Jurkat, Clone E6-1 (cell line): ENCODE measurements around the gene MPL.

Experiments
- DNase-seq: peaks from one replicate; pipeline ENCODE4 v3.0.0-alpha.2; 2011; ENCODE audit warnings: low read depth, low spot score
- H3K4me3 ChIP-seq: 2 replicates; pipeline ENCODE4 v1.5.1; 2011; ENCODE audit warnings: mild to moderate bottlenecking, low read length, control low read depth, moderate library complexity

MPL gene

DNA sequence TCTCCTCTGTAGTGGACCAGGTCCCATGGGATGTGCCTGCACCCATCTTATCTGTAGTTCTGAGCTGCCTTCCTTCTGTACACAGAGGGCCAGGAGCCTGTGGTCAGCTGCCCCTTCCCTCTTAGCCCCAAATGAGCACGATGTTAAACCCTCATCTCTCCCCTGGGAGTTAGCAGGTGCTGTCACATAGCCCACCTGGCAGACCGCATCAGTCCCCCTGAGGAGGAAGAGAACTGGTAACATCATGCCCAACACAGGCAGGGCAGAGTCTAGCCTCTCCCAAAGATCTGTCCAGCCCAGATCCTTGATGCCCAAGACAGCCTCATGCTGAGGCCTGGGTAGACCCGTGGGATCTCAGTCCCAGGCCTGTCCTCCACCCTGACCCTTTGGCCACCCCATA lies 32.2 kb upstream of the MPL start:
- no peak overlapping the region for H3K4me3 ChIP-seq
- DNase-seq, result no peak

DNA sequence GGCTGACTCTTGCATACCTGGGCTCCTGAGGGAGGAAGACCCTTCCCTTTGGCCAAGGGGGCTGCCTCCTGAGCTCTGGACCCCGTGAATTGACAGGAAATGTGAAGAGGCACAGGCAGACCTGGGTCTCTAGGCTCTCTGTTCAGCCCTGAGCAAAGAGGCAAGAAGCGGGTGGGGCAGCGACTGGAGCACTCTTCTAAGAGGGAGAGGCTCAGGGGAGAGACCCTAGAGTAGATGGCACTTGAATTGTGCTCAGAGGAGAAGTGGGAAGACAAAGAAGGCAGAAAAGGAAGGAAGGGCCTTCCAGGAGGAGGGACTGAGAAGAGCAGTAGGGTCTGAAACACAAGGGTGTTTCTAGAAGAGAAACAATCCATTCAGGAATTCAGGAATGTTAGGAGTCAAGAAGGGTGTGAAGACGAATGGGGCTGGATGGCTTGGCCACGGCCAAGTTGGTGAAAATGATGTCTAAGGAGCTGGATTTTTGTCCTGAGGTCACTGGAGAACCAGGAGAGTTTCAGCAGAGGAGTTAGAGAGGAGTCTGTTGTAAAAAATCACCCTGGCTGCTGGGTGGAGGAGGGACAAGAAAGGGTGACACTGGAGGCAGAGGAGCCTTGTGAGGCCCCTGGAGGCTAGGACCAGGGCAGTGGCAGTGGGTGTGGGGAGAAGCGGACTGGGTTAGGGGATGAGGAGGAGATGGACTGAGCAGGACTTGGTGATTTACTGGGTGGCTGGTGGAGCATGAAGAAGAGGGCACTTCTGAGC lies 31.5 kb upstream of the MPL start:
- no peak for DNase-seq

DNA sequence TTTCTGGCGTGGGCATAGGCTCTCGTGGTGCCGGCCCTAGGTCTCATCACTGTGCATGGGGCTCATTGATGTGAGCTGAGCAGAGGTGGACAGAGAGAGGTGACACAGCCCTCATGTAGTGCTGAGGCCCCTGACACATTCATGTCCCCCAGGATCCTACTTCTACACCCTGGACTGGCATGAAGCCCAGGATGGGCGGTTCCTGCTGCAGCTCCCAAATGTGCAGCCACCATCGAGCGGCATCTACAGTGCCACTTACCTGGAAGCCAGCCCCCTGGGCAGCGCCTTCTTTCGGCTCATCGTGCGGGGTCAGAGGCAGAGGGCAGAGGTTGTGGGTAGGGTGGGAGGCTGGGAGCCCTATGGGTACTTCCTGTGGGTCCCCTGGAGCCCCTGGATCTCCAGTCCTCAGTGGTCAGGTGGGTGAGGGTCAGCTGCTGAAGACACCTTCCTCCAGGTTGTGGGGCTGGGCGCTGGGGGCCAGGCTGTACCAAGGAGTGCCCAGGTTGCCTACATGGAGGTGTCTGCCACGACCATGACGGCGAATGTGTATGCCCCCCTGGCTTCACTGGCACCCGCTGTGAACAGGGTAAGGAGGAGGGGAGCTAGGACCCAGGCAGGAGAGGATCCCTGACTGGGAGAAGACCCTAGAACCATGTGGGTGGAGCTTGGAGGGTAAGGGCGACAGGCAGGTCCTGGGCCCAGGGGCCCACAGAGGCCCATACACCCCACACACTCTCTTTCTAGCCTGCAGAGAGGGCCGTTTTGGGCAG lies 30.7 kb upstream of the MPL start:
- no peak for DNase-seq
- H3K4me3 ChIP-seq, result no peak overlapping the region

More for the DNA sequence above, 31.5 kb upstream of the MPL start:
- no peak overlapping the region for H3K4me3 ChIP-seq

DNA sequence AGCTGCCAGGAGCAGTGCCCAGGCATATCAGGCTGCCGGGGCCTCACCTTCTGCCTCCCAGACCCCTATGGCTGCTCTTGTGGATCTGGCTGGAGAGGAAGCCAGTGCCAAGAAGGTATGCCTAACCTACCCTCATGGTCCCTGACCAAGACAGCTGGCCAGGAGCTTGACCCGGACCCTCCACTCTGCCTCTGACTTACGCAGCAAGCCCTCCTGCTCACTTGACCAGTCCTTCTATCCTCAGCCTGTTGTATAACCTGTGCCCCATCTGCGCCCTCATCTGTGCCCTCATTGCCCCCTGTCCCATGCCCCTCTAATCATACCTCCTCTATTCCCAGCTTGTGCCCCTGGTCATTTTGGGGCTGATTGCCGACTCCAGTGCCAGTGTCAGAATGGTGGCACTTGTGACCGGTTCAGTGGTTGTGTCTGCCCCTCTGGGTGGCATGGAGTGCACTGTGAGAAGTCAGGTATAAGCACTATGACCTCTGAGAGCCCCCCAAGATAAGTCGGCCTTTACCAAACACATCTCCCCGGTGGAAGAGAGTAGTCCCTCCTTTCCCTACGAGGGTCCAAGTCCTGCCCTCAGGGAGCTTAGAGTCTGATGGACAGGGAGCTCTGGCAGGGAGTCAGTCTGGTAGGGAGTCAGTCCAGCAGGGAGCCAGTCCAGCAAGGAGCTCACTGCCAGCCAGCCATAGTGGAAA lies 30.0 kb upstream of the MPL start:
- H3K4me3 ChIP-seq, result no peak overlapping the region
- DNase-seq, result no peak

DNA sequence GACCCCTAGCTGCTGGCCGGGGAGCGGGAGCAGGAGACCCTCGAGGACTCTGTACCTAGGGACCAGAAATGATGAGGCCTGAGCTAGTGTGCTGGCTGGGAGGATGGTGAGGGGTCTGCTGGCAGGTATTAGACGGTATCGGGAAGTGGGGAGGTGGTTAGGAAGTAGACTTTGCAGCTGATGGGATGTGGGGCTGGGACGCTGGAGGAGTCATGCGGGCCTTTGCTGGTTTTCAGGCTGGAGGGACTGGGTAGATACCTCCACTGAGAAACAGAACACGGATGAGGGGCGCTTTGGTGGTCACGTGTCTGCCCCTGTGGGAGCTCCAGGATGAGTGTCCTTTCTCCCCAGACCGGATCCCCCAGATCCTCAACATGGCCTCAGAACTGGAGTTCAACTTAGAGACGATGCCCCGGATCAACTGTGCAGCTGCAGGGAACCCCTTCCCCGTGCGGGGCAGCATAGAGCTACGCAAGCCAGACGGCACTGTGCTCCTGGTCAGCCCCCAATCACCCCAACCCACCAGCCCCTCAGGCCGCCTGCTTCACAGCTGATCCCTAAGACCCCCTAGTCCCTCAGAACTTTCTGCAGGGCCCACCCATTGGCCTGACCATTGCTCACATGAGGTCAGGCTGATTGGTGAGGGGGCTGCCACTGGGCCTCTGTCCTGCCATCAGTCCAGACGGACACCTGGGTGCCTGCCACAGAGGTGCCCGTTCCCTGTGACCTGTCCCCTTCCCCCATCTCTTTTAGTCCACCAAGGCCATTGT lies 28.8 kb upstream of the MPL start:
- DNase-seq, result no peak
- no peak overlapping the region for H3K4me3 ChIP-seq

DNA sequence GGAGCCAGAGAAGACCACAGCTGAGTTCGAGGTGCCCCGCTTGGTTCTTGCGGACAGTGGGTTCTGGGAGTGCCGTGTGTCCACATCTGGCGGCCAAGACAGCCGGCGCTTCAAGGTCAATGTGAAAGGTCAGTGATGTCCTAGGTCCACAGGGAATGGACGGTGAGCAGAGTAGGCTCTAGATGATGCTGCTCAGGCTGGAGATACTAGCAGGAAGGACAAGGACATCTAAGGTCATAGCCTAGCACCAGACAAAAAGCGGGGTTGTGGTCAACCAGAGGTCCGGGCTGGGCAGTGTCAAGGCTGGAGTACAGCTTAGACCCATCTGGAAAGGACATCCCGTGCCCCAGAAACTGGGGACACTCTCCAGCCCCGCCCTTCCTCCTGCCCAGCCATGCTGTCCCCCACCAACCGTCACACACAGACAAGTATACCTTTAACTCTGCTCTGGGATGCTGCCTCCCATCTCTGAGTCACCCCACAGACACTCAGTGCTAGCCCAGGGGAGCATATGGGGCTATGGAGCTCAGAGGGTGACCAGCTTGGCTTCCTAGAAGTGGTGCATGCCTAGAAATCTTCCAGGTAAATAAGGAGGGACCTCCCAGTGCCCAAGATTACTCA lies 28.1 kb upstream of the MPL start:
- no peak overlapping the region for H3K4me3 ChIP-seq
- no peak for DNase-seq

DNA sequence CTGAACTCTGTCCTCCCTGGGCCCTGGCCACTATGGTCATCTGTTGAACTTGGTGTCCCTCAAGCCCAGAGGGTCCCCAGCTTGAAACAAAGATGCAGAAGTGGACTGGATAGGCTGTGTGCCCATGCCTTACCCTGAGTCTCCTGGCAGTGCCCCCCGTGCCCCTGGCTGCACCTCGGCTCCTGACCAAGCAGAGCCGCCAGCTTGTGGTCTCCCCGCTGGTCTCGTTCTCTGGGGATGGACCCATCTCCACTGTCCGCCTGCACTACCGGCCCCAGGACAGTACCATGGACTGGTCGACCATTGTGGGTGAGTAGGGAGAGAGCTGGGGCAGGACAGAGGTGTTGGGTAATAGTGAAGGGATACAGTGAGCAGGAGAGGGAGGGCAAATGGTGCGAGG lies 26.1 kb upstream of the MPL start:
- no peak for DNase-seq
- no peak overlapping the region for H3K4me3 ChIP-seq

DNA sequence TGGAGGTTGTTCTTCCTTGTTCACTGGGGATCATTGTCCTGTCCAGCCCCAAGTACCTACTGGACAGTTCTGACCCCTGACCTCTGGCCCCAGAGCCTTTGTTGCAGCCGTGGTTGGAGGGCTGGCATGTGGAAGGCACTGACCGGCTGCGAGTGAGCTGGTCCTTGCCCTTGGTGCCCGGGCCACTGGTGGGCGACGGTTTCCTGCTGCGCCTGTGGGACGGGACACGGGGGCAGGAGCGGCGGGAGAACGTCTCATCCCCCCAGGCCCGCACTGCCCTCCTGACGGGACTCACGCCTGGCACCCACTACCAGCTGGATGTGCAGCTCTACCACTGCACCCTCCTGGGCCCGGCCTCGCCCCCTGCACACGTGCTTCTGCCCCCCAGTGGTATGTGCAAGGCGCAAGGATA lies 25.4 kb upstream of the MPL start:
- no peak for DNase-seq
- no peak overlapping the region for H3K4me3 ChIP-seq

DNA sequence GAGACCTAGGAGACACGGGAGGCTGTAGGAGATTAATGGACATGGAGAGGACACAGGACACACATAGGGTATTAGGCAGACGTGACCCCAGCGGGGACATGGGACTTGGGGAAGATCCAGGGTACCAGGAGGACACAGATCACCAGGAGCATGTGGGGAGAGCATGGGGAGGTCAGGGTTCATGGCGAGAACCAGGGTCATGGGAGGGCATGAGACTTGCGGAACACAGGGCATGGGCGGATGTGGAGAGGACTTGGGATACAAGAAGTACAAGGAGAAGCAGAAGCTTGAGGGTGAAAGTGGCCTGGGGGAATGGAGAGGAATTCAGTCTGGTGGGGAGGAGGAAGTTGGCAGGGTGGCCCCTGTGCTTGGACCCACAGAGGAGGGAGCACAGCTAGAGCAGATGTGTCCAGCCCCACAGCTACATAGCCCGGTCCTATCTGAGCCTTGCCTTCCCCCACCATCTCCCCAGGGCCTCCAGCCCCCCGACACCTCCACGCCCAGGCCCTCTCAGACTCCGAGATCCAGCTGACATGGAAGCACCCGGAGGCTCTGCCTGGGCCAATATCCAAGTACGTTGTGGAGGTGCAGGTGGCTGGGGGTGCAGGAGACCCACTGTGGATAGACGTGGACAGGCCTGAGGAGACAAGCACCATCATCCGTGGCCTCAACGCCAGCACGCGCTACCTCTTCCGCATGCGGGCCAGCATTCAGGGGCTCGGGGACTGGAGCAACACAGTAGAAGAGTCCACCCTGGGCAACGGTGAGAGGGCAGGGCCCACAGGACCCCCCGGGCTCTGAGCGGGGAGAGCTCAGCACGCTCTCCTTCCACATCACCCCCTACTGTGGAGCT lies 24.7 kb upstream of the MPL start:
- no peak overlapping the region for H3K4me3 ChIP-seq
- no peak for DNase-seq

DNA sequence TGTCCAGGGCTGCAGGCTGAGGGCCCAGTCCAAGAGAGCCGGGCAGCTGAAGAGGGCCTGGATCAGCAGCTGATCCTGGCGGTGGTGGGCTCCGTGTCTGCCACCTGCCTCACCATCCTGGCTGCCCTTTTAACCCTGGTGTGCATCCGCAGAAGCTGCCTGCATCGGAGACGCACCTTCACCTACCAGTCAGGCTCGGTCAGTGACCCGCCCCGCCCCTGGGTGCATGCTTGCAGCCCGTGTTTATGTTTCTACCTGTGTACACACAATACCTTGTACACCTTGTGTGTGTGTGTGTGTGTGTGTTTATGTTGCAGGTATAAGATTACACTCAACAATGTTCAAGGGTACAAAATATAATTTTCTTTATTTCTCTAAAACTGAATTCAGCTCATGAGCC lies 23.8 kb upstream of the MPL start:
- H3K4me3 ChIP-seq, result no peak overlapping the region
- no peak for DNase-seq

DNA sequence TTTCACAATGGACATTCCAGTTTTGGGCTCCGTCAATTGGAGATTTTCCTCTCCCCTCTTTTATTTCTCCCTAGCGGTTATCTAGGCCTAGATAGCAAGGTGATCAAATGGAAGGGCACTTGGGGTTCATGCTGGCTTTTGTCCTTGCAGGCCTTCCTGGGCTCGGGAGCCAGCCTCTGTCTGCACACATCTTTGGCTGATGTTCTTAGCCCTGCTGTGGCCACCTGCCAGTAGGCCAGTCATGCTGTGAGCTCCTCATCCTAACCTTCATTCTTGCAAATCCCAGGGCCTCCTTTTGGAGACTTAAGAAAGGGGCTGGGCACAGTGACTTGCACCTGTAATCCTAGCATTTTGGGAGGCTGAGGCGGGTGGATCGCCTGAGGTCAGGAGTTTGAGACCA lies 23.4 kb upstream of the MPL start:
- H3K4me3 ChIP-seq, result no peak overlapping the region
- no peak for DNase-seq

DNA sequence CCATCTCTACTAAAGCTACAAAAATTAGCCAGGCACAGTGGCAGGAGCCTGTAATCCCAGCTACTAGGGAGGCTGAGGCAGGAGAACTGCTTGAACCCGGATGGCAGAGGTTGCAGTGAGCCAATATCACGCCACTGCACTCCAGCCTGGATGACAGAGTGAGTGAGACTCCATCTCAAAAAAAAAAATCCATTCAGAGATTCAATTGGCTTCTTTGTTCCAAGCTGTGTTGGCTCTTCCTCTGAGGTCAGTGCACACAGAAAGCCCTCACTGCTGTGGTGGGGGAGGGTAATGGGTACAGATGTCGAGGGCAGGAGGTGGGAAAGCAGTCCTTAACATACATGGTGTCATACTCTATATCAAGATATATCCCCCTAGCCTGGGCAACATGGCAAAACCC lies 22.1 kb upstream of the MPL start:
- no peak for DNase-seq
- H3K4me3 ChIP-seq, result no peak overlapping the region

DNA sequence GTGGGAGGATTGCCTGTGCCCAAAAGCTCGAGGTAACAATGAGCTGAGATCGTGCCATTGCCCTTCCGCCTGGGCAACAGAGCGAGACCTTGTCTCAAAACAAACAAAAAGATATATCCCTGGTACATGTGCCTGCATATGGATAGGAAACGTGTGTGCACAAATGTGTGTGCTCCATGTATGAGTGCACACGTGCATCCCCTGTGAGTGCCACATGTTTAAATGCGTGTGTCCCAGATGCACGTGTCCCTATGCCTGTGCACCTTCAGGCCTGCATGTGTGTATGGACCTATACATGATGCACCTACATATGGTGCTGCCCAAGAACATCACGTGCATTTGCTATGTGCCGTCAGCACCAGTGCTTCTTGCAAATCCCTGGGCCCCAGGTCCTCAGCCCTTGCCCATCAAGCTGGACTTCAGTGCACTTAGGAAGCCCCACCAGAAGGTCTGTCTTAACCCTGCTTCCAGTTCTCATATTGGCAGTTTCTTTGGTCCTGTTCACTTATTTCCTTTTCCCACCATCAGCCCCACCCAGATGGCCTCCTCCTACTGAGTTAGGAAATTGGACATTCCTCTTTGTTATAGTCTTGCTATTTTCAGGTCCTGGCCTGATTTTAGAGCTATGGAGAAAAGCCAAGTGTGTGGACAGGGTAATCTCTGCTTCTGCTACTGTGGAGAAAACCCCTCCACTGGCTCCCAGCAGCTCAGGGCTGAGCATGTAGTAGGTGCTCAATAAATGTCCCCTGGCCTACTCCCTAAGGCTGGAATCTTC lies 21.5 kb upstream of the MPL start:
- H3K4me3 ChIP-seq, result no peak overlapping the region
- DNase-seq, result no peak

DNA sequence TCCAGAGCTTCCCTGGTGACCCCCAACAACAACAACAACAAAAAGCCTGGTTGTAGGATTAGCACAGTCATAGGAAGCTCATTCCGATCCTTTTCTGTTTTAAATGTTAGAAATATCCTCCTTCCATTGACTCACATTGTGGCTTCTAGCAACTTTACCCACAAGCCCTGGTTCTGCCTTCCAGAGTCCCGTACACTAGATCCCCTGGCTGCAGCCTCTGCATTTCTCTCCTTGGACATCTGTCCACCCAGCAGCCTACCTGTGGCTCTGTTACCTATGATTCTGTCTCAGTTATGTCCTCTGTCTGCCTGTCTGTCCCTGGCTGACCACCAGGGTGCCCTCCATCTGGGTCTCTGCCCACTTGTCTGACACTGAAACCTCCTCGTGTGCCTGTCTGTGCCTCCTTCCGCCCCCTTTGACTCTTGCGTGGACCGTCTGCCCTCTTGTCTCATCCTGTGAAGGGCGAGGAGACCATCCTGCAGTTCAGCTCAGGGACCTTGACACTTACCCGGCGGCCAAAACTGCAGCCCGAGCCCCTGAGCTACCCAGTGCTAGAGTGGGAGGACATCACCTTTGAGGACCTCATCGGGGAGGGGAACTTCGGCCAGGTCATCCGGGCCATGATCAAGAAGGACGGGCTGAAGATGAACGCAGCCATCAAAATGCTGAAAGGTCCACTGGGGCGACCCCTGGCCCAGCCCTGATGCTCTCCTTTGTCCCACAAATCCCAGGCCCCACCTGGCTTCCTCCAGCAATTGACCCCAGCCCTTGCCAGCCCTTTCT lies 20.7 kb upstream of the MPL start:
- no peak overlapping the region for H3K4me3 ChIP-seq
- DNase-seq, result no peak

DNA sequence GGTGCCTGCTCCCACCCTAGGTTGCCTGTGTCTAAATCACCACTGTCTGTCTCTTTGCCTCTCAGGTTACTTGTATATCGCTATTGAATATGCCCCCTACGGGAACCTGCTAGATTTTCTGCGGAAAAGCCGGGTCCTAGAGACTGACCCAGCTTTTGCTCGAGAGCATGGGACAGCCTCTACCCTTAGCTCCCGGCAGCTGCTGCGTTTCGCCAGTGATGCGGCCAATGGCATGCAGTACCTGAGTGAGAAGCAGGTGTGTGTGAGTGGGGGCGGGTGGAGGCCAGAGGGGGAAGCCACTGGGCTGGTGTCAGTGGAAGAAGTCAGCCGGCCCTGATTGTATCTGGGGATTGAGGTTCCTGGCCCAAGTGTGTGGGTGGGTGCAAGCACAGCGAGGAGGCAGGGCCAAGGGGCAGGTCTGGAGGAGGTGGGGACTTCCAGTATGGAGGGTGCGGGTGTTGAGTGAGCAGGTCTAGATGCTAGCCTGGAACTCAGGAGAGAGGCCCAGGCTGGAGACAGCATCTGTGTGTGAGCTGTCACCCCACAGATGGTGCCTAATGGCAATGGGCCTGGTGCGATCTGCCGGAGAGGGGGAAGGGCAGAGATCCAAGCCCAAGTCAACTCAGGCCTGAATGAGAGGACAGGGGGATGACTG lies 19.7 kb upstream of the MPL start:
- DNase-seq, result no peak
- no peak overlapping the region for H3K4me3 ChIP-seq

DNA sequence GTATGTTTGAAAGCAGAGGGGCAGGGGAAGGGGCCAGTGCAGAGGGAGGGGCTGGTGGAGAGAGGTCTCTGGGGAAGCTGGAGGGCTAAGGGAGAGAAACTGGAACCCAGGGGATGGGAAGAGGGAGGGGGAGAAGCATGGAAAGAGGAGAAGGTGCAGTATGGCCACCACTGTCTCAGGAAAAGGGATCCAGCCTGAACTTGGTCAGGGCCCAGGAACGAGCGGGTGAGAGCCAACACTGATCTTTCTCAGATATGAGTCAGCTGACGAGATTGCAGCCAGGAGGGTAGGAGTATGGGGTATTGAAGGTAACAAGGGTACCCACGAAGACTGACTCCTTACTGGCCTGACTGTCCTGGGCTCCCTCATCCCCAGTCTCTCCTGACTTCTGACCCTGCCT lies 18.8 kb upstream of the MPL start:
- DNase-seq, result no peak
- no peak overlapping the region for H3K4me3 ChIP-seq
